ENCODE measurements around the gene SULT2B1.

GRCh38 chr19:48511800-48512503 lies 40.0 kb upstream of the SULT2B1 start, which contains the start of gene LMTK3:
- TF ChIP-seq CTCF (IDR thresholded peaks at IDR 0.05) = no peak
- TF ChIP-seq EZH2 (IDR thresholded peaks at IDR 0.05) = no peak
